ENCODE results near the gene ATM.

DNA sequence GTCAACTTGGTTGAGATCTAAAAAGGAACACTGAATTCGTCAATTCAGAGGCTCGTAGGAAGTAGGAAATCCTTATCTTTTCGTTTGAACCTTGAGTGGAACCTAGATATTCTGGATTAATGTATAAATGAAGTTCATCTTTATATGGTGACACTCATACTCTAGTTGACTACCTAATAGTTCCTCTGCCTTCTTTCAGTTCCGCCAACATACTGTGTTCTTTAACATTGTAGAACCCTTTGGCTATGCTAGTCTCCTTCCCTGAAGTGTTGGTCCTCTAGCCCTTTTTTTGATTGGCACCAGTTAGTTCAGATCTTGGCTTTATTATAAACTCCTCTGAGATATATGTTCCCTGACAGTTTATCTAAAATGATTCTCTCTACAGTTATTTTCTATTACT, 1.5 kb downstream of the ATM start:
- no peak for TF ChIP-seq MYC (IDR thresholded peaks at IDR 0.05; ENCODE audit: low read depth, low read length)
- TF ChIP-seq, protein P1, sequence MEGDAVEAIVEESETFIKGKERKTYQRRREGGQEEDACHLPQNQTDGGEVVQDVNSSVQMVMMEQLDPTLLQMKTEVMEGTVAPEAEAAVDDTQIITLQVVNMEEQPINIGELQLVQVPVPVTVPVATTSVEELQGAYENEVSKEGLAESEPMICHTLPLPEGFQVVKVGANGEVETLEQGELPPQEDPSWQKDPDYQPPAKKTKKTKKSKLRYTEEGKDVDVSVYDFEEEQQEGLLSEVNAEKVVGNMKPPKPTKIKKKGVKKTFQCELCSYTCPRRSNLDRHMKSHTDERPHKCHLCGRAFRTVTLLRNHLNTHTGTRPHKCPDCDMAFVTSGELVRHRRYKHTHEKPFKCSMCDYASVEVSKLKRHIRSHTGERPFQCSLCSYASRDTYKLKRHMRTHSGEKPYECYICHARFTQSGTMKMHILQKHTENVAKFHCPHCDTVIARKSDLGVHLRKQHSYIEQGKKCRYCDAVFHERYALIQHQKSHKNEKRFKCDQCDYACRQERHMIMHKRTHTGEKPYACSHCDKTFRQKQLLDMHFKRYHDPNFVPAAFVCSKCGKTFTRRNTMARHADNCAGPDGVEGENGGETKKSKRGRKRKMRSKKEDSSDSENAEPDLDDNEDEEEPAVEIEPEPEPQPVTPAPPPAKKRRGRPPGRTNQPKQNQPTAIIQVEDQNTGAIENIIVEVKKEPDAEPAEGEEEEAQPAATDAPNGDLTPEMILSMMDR (IDR thresholded peaks at IDR 0.05; ENCODE audit: extremely low read depth in 1 of 2, insufficient read depth in 1 of 2, low read depth in 1 of 2, low read length in 2 of 2): no peak
- TF ChIP-seq, protein P2, sequence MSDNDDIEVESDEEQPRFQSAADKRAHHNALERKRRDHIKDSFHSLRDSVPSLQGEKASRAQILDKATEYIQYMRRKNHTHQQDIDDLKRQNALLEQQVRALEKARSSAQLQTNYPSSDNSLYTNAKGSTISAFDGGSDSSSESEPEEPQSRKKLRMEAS (IDR thresholded peaks at IDR 0.05; ENCODE audit: insufficient read depth, insufficient read length): no peak
- no peak for TF ChIP-seq POLR2AphosphoS5 (IDR thresholded peaks at IDR 0.05; ENCODE audit: insufficient read depth, low read depth, low read length)
- TF ChIP-seq EZH2 (IDR thresholded peaks at IDR 0.05; ENCODE audit: borderline replicate concordance, low read depth, low read length, severe bottlenecking): no peak
- TF ChIP-seq POLR2A (IDR thresholded peaks at IDR 0.05; ENCODE audit: low read depth, low read length): no peak
- no peak for TF ChIP-seq FOS (IDR thresholded peaks at IDR 0.05; ENCODE audit: borderline replicate concordance, insufficient read depth, low read length)
- no peak for TF ChIP-seq GATA2 (IDR thresholded peaks at IDR 0.05; ENCODE audit: insufficient read depth, insufficient read length, low read depth, low read length)
